Measurements from ENCODE around the gene GNAT3. TPM values are rescaled to one million over a fixed set of nuclear protein-coding genes. Genes with fewer than 3 reads are reported as not detected.
A peak's percentile ranks its signal among the peaks of the same experiment; 100 is the strongest.

The GNAT3 gene
- total and polyA plus RNA-seq, 2 donors from 2014 or later, result not detected

DNA sequence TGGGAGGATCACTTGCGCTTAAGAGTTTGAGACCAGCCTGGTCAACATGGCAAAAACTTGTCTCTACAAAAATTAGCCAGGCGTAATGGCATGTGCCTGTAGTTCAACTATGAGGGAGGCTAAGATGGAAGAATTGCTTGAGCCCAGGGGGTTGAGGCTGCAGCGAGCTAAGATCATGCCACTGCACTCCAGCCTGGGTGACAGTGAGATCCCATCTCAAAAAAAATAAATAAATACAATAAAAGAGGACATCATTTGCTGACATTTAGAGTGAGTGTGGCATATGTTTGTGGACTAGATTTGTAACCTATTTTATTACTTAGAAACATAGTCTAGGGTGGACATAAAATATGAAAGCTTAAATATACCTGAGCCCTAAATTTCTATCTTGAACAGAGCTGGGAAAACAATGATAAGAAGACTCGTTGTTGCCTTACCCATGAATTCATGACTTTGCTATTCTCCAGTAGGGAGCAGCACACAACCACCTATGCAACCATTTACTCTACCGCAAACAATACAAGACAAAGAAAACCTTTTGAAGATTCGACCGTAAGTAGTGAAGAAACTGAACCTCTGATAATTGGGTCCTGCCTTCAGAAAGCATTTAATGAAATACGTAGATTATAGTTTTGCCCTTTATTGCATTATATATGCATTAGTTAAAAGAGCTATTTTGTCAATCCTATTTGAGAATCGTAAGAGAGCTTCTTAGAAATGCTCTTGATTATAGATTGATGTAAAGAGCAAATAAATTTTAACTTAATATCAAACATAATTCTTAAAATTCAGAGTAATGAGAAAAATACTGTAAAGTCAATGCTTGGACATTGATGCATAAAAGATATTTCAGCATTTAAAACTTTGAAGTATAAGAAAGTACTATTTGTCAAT lies 83.5 kb downstream of the GNAT3 start:
- no peak overlapping the region for H3K27ac ChIP-seq (ENCODE audit: low read depth in 2 of 2, low read length in 2 of 2)
- peak; percentile 85 for FAIRE-seq
- peak in 3 of 5 donors; percentile 17 to 77 (median 66) for DNase-seq
- no peaks in the 10 kb centered on the region for H3K36me3 ChIP-seq (ENCODE audit: control insufficient read depth in 2 of 3, insufficient read depth in 3 of 3, low read length in 3 of 3)
- no peaks in the 10 kb centered on the region for H3K9me3 ChIP-seq (ENCODE audit: control insufficient read depth in 2 of 3, insufficient read depth in 1 of 3, low read length in 3 of 3)
- no peak overlapping the region for H3K4me3 ChIP-seq (ENCODE audit: low read length in 3 of 3)
- no peaks in the 10 kb centered on the region for H3K27me3 ChIP-seq (ENCODE audit: control insufficient read depth, insufficient read depth, low read length)
- TF ChIP-seq CTCF (IDR thresholded peaks at IDR 0.05; ENCODE audit: borderline replicate concordance, extremely low read depth, insufficient read depth), result peak; percentile 70
- no peak overlapping the region for H3K9ac ChIP-seq (ENCODE audit: low read length in 3 of 3)
- intact Hi-C loops (cut with DNase I), result no loop called here
- no peaks in the 10 kb centered on the region for H3K4me1 ChIP-seq (ENCODE audit: control insufficient read depth in 2 of 3, insufficient read depth in 2 of 3, low read depth in 1 of 3, low read length in 3 of 3)

DNA sequence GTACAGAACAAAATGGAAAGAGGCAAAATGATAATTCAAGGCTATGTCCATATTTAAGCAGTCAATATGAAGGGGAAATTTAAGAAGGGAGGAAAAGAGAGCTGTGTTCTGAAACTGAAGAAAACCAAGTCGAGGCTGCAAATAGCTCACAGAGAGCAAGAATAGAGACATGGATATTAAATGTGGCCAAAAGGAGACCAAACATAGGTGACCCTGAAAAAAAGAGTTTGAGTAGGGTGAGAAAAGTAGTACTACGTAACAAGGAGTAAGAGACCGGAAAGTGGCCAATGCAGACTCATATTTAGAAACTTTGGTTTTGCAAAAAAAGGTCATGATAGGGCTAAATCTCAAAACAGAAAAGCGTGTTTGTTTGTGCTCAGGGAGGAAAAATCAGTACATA lies 84.6 kb downstream of the GNAT3 start:
- intact Hi-C loops (cut with DNase I), result no loop called here
- H3K36me3 ChIP-seq (ENCODE audit: control insufficient read depth in 2 of 3, insufficient read depth in 3 of 3, low read length in 3 of 3), result no peaks in the 10 kb centered on the region
- H3K9me3 ChIP-seq (ENCODE audit: control insufficient read depth in 2 of 3, insufficient read depth in 1 of 3, low read length in 3 of 3), result no peaks in the 10 kb centered on the region
- no peaks in the 10 kb centered on the region for H3K27me3 ChIP-seq (ENCODE audit: control insufficient read depth, insufficient read depth, low read length)
- TF ChIP-seq CTCF (IDR thresholded peaks at IDR 0.05; ENCODE audit: borderline replicate concordance, extremely low read depth, insufficient read depth), result no peak
- DNase-seq (no peak), FAIRE-seq (no peak)
- no peak overlapping the region for H3K9ac ChIP-seq (ENCODE audit: low read length in 3 of 3)
- no peak overlapping the region for H3K27ac ChIP-seq (ENCODE audit: low read depth in 2 of 2, low read length in 2 of 2)
- H3K4me3 ChIP-seq (ENCODE audit: low read length in 3 of 3), result no peak overlapping the region
- no peaks in the 10 kb centered on the region for H3K4me1 ChIP-seq (ENCODE audit: control insufficient read depth in 2 of 3, insufficient read depth in 2 of 3, low read depth in 1 of 3, low read length in 3 of 3)

DNA sequence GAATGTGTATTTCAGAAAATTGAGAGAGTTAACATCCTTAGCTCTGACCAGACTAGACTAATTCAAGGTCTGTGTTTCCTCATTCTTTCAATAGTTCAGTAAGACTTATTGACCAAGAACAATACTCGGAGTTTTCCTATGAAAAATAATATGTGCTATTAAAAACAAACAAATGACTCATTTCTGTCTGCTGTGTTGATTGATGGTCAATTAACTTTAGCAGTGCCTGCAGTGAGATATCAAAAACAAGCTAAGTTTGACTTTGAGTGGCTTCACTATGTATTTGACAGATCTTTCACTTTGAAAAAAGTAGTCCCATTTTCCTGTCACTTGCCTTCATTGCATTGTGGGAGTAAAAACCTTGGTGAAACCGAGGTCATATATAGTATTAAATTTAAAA lies 91.0 kb downstream of the GNAT3 start:
- H3K4me3 ChIP-seq (ENCODE audit: low read length in 3 of 3), result no peak overlapping the region
- intact Hi-C loops (cut with DNase I), result no loop called here
- H3K9me3 ChIP-seq (ENCODE audit: control insufficient read depth in 2 of 3, insufficient read depth in 1 of 3, low read length in 3 of 3), result no peaks in the 10 kb centered on the region
- H3K9ac ChIP-seq (ENCODE audit: low read length in 3 of 3), result no peak overlapping the region
- no peak overlapping the region for H3K27ac ChIP-seq (ENCODE audit: low read depth in 2 of 2, low read length in 2 of 2)
- H3K4me1 ChIP-seq (ENCODE audit: control insufficient read depth in 2 of 3, insufficient read depth in 2 of 3, low read depth in 1 of 3, low read length in 3 of 3), result no peaks in the 10 kb centered on the region
- no peaks in the 10 kb centered on the region for H3K36me3 ChIP-seq (ENCODE audit: control insufficient read depth in 2 of 3, insufficient read depth in 3 of 3, low read length in 3 of 3)
- FAIRE-seq (no peak), DNase-seq (no peak)
- no peaks in the 10 kb centered on the region for H3K27me3 ChIP-seq (ENCODE audit: control insufficient read depth, insufficient read depth, low read length)
- TF ChIP-seq CTCF (IDR thresholded peaks at IDR 0.05; ENCODE audit: borderline replicate concordance, extremely low read depth, insufficient read depth), result no peak
